Endothelial cell of umbilical vein (primary cell): ENCODE results near the gene LRRC43. TPM values are rescaled to one million over a fixed set of nuclear protein-coding genes. Genes with fewer than 3 reads are reported as not detected.

Experiments used
- BruUV-seq: library from RNA; stranded (reverse); fragments of 400-500 nt; replicated peaks from 2 replicates; lab custom pipeline; 2021; lab: Mats Ljungman, UMichigan
- CTCF ChIA-PET: fragments of 300-600, 350-600 bp; sonication (Branson Sonifier 250); formaldehyde crosslinking; loops from one replicate; lab custom pipeline; 2021; ENCODE audit warnings: antibody characterized with exemption, inconsistent platforms; lab: Charles Lee
- POLR2A ChIA-PET: fragments of 300-600, 350-600 bp; sonication (Branson Sonifier 250); formaldehyde crosslinking; loops from one replicate; lab custom pipeline; 2021; ENCODE audit warnings: antibody characterized with exemption, inconsistent platforms; lab: Charles Lee
- DNase-seq: peaks from one replicate; pipeline ENCODE4 v3.0.0-alpha.2; 2011; ENCODE audit warnings: low read depth, low spot score
- FAIRE-seq: peaks from 2 replicates; lab custom pipeline; 2011; peaks lifted over from hg19 to GRCh38; lab: Jason Lieb, UNC
- H2AFZ ChIP-seq: 2 replicates; pipeline ENCODE4 v1.6.0; 2012; ENCODE audit warnings: low read depth, low read length, control low read depth, inconsistent platforms
- H3K27ac ChIP-seq: 2 replicates; pipeline ENCODE4 v1.5.1; 2011; ENCODE audit warnings: low read depth, mild to moderate bottlenecking, control low read depth, low read length, moderate library complexity; ENCODE audit not compliant: insufficient read depth
- H3K27me3 ChIP-seq, 2 experiments: 2 replicates each; pipeline versions ENCODE4 v1.6.0 to v1.6.1; 2011; ENCODE audit warnings: low read length in 2 of 2, mixed read lengths in 1 of 2; ENCODE audit not compliant: control insufficient read depth in 2 of 2, insufficient read depth in 2 of 2
- H3K36me3 ChIP-seq, 2 experiments: 2 replicates in 1 of 2; 3 replicates in 1 of 2; pipeline ENCODE4 v1.5.1; 2011; ENCODE audit warnings: low read length in 2 of 2, mild to moderate bottlenecking in 1 of 2, moderate library complexity in 1 of 2; ENCODE audit not compliant: control insufficient read depth in 2 of 2, insufficient read depth in 2 of 2; ENCODE audit errors: extremely low read depth in 1 of 2
- H3K4me1 ChIP-seq: 3 replicates; pipeline ENCODE4 v1.5.1; 2011; ENCODE audit warnings: mild to moderate bottlenecking, low read length; ENCODE audit not compliant: control insufficient read depth, insufficient read depth; ENCODE audit errors: extremely low read depth
- H3K4me2 ChIP-seq: 2 replicates; pipeline ENCODE4 v1.6.1; 2011; ENCODE audit warnings: low read length, control low read depth, mixed read lengths; ENCODE audit not compliant: insufficient read depth
- H3K4me3 ChIP-seq, 3 experiments: fragments of 200-600 bp in 1 of 3; sonication (generic), shearing (Covaris generic) in 1 of 3; replicated peaks in 1 of 3; 2 replicates each; pipeline ENCODE4 v1.5.1; 2011 to 2016; ENCODE audit warnings: control low read depth in 3 of 3, low read length in 3 of 3, mild to moderate bottlenecking in 2 of 3, inconsistent platforms in 1 of 3, low read depth in 1 of 3, moderate library complexity in 1 of 3; ENCODE audit not compliant: insufficient read depth in 1 of 3
- H3K79me2 ChIP-seq: 2 replicates; pipeline ENCODE4 v1.6.0; 2012; ENCODE audit warnings: low read length, inconsistent platforms; ENCODE audit not compliant: control insufficient read depth, insufficient read depth
- H3K9ac ChIP-seq: replicated peaks from 2 replicates; pipeline ENCODE3; 2011; ENCODE audit warnings: low read length, control low read depth; ENCODE audit not compliant: insufficient read depth; ENCODE audit errors: extremely low read depth
- H3K9me1 ChIP-seq: replicated peaks from 3 replicates; pipeline ENCODE4 v1.6.0; 2011; ENCODE audit warnings: mild to moderate bottlenecking, low read length; ENCODE audit not compliant: control insufficient read depth, insufficient read depth; ENCODE audit errors: extremely low read depth
- H3K9me3 ChIP-seq: replicated peaks from 2 replicates; pipeline ENCODE4 v1.5.1; 2012; ENCODE audit warnings: low read length, inconsistent platforms; ENCODE audit not compliant: control insufficient read depth, insufficient read depth
- H4K20me1 ChIP-seq: replicated peaks from 2 replicates; pipeline ENCODE3; 2011; ENCODE audit warnings: mild to moderate bottlenecking, low read length; ENCODE audit not compliant: control insufficient read depth, insufficient read depth; ENCODE audit errors: extremely low read depth
- CTCF ChIP-seq, 2 donors: IDR thresholded peaks; 1 replicate in 1 of 2; 2 replicates in 1 of 2; pipeline ENCODE4 v1.5.1; 2011; ENCODE audit warnings: low read length in 2 of 2, mild to moderate bottlenecking in 2 of 2, moderate library complexity in 2 of 2, control low read depth in 1 of 2, inconsistent platforms in 1 of 2, low read depth in 1 of 2; ENCODE audit not compliant: insufficient read depth in 1 of 2; ENCODE audit errors: extremely low read depth in 1 of 2
- EZH2 ChIP-seq: IDR thresholded peaks from 2 replicates; pipeline ENCODE4 v1.6.1; 2012; ENCODE audit warnings: borderline replicate concordance, low read depth, mild to moderate bottlenecking, moderate library complexity, low read length, inconsistent platforms; ENCODE audit not compliant: severe bottlenecking
- FOS ChIP-seq: IDR thresholded peaks from 2 replicates; pipeline ENCODE4 v1.6.1; 2011; ENCODE audit warnings: mild to moderate bottlenecking, low read length, moderate library complexity, borderline replicate concordance; ENCODE audit not compliant: insufficient read depth
- GATA2 ChIP-seq: IDR thresholded peaks from 2 replicates; pipeline ENCODE4 v1.7.0; 2011; ENCODE audit warnings: low read depth, mild to moderate bottlenecking, moderate library complexity, mixed read lengths, low read length; ENCODE audit not compliant: insufficient read length, insufficient read depth
- JUN ChIP-seq: IDR thresholded peaks from 2 replicates; pipeline ENCODE4 v1.6.1; 2011; ENCODE audit warnings: borderline replicate concordance, low read depth; ENCODE audit not compliant: insufficient read length, insufficient read depth
- MAX ChIP-seq: IDR thresholded peaks from 2 replicates; pipeline ENCODE4 v1.6.1; 2011; ENCODE audit not compliant: insufficient read depth, insufficient read length
- MYC ChIP-seq: IDR thresholded peaks from one replicate; pipeline ENCODE4 v1.6.1; 2011; ENCODE audit warnings: mild to moderate bottlenecking, low read depth, low read length
- POLR2A ChIP-seq: IDR thresholded peaks from 2 replicates; pipeline ENCODE4 v1.6.1; 2012; ENCODE audit warnings: low read depth, mild to moderate bottlenecking, control low read depth, low read length
- POLR2AphosphoS5 ChIP-seq: IDR thresholded peaks from 2 replicates; pipeline ENCODE4 v1.6.1; 2012; ENCODE audit warnings: low read depth, mild to moderate bottlenecking, control low read depth, low read length, moderate library complexity; ENCODE audit not compliant: insufficient read depth
- dilution Hi-C: fragments of 300-500 bp; cut with MboI; formaldehyde crosslinking; loops from one replicate; pipeline ENCODE4 v1.15.0; 2019; ENCODE audit warnings: low sequenced_read_pairs; ENCODE audit not compliant: extremely low pct_ligation_motif_present
- intact Hi-C: fragments of 100-400 bp; cut with micrococcal nuclease; formaldehyde crosslinking; loops from one replicate; pipeline ENCODE4 v1.10.0; 2022
- polyA plus RNA-seq, 4 experiments: library from polyadenylated mRNA; depleted of rRNA in 3 of 4; stranded (reverse) in 3 of 4; unstranded in 1 of 4; fragments of >200 nt; gene quantifications; 2 replicates each; pipeline versions ENCODE4 v1.2.1 to v1.2.3, GENCODE V29; 2011 to 2012; ENCODE audit warnings: missing spikeins in 1 of 4
- total RNA-seq: library from RNA; stranded (reverse); gene quantifications from 2 replicates; pipeline ENCODE4 v1.2.3, GENCODE V29; 2021

The LRRC43 gene
- total and polyA plus RNA-seq, 2 donors (not counting 3 experiments of a cell fraction or from before 2014, with no cell fraction given), result 3.1 to 3.4 TPM

GRCh38 chr12:122142857-122143256, 40.1 kb upstream of the LRRC43 start:
- Histone ChIP-seq H3K4me3 (no peak overlapping the region), H3K27ac (no peak overlapping the region), H3K9ac (no peak overlapping the region), H3K4me2 (no peak overlapping the region), H3K79me2 (no peaks in the 10 kb centered on the region), H4K20me1 (no peaks in the 10 kb centered on the region), H3K4me1 (no peaks in the 10 kb centered on the region), H3K27me3 (no peaks in the 10 kb centered on the region), H3K36me3 (peaks cover 0 to 29% of the 10 kb centered on the region in 2 experiments), H3K9me3 (no peaks in the 10 kb centered on the region), H2AFZ (no peak overlapping the region), H3K9me1 (no peaks in the 10 kb centered on the region)
- ChIA-PET CTCF (interaction anchor here (1.3 to 1.7 kb wide), 2 partner anchors 12 to 49 kb away, joined by 8 to 9 read pairs; no protein-coding TSS in a partner anchor), POLR2A (no interaction called here)
- BruUV-seq, result no TSS peak
- no peak for TF ChIP-seq CTCF (IDR thresholded peaks at IDR 0.05; ENCODE audit: extremely low read depth in 1 of 2, insufficient read depth in 1 of 2, low read depth in 1 of 2, low read length in 2 of 2)
- no peak for TF ChIP-seq MYC
- no peak for TF ChIP-seq POLR2A
- no peak for TF ChIP-seq FOS
- no peak for TF ChIP-seq POLR2AphosphoS5
- no peak for TF ChIP-seq GATA2
- no peak for TF ChIP-seq JUN
- no peak for TF ChIP-seq MAX
- no peak for TF ChIP-seq EZH2
- intact Hi-C loops, result no loop called here
- FAIRE-seq, result no peak
- no peak for DNase-seq
- dilution Hi-C loops, result no loop called here
